Small intestine (tissue), 7 donors: ENCODE measurements around the gene PHACTR2. TPM values are rescaled to one million over a fixed set of nuclear protein-coding genes. Genes with fewer than 3 reads are reported as not detected.

ENCODE experiments used
- DNase-seq, 2 donors: peaks; one replicate each; pipeline versions ENCODE4 v3.0.0 to v3.0.0-alpha.2; 2013
- FAIRE-seq: peaks from 2 replicates; lab custom pipeline; 2012; peaks lifted over from hg19 to GRCh38; lab: Jason Lieb, UNC
- H3K27ac ChIP-seq, 3 donors: one replicate each; pipeline ENCODE4 v1.5.1; 2013; ENCODE audit warnings: low read length in 2 of 3, mild to moderate bottlenecking in 2 of 3, control low read depth in 1 of 3, inconsistent platforms in 1 of 3, low read depth in 1 of 3, moderate library complexity in 1 of 3
- H3K27me3 ChIP-seq, 3 donors: one replicate each; pipeline ENCODE4 v1.6.1; 2013; ENCODE audit warnings: low read length in 3 of 3, inconsistent platforms in 1 of 3; ENCODE audit not compliant: control insufficient read depth in 3 of 3, insufficient read depth in 3 of 3
- H3K36me3 ChIP-seq, 3 donors: one replicate each; pipeline ENCODE4 v1.6.1; 2013; ENCODE audit warnings: low read length in 3 of 3, inconsistent platforms in 1 of 3, low read depth in 1 of 3, mild to moderate bottlenecking in 1 of 3, moderate library complexity in 1 of 3; ENCODE audit not compliant: control insufficient read depth in 3 of 3, insufficient read depth in 2 of 3
- H3K4me1 ChIP-seq, 3 donors: one replicate each; pipeline ENCODE4 v1.6.1; 2013; ENCODE audit warnings: low read length in 2 of 3, inconsistent platforms in 1 of 3, low read depth in 1 of 3, mild to moderate bottlenecking in 1 of 3, moderate library complexity in 1 of 3; ENCODE audit not compliant: control insufficient read depth in 3 of 3, insufficient read depth in 2 of 3
- H3K4me3 ChIP-seq, 3 donors: one replicate each; pipeline ENCODE4 v1.5.1; 2013; ENCODE audit warnings: low read length in 3 of 3, control low read depth in 1 of 3, inconsistent platforms in 1 of 3, low read depth in 1 of 3, mild to moderate bottlenecking in 1 of 3, moderate library complexity in 1 of 3
- H3K9me3 ChIP-seq, 2 donors: one replicate each; pipeline ENCODE4 v1.6.1; 2013; ENCODE audit warnings: low read depth in 1 of 2, low read length in 1 of 2; ENCODE audit not compliant: control insufficient read depth in 2 of 2, insufficient read depth in 1 of 2
- WGBS, 3 donors: extraction: QIAGEN DNeasy Blood & Tissue Kit; methylation state at CpG; one replicate each; pipeline ENCODE4 v1.1.7; 2013; 5-methylcytosine and 5-hydroxymethylcytosine counted together
- polyA plus RNA-seq, 4 donors: library from polyadenylated mRNA; stranded (reverse) in 3 of 4; unstranded in 1 of 4; fragments of 200-250 nt in 3 of 4; fragments of 120-200 nt in 1 of 4; gene quantifications; one replicate each; pipeline versions ENCODE4 v1.2.1 to v1.2.3, GENCODE V29; 2013
- donor health status: healthy with polysubstance abuse.
- donor health status: control.
- donor health status: control.
- donor health status: Bipolar disorder and iron deficiency.
- donor health status: healthy.

The PHACTR2 gene
- polyA plus RNA-seq, 4 donors = 6.8 to 26.0 (median 8.6) TPM

- Histone ChIP-seq H3K9me3 (no peaks in the 10 kb centered on the region), H3K4me1 (no peaks in the 10 kb centered on the region), H3K36me3 (peaks cover 0 to 27% (median 4%) of the 10 kb centered on the region in 3 donors), H3K27me3 (no peaks in the 10 kb centered on the region), H3K4me3 (no peak overlapping the region), H3K27ac (no peak overlapping the region)
- DNase-seq = no peak
- FAIRE-seq = no peak
Observed at GRCh38 chr6:143758551-143758950, 80.8 kb downstream of the PHACTR2 start.

DNA sequence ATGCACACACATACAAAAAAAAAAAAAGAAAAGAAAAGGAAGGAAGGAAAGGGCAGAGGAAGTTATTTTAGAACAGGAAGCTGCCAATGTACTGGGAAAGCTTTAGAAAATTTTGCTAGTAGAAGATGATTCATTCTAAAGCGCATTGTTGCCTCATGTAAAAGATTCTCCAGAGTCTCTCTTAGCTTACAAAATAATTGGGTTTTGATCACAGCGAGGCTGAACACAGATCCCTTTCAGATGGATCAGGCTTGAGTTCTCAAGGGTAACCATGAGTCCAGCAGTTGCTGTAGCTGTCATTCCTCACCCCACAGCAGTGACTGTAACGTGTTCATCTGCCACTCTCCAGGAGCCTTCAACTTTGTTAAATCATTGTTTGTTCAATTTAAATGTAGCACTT lies 81.9 kb downstream of the PHACTR2 start:
- DNase-seq (no peak), FAIRE-seq (no peak)
- H3K9me3 ChIP-seq = no peaks in the 10 kb centered on the region
- H3K4me1 ChIP-seq = no peaks in the 10 kb centered on the region
- WGBS, 3 donors = 87 to 92% (median 92%) methylated on average over 3 of the region's 3 CpGs
- no peaks in the 10 kb centered on the region for H3K27me3 ChIP-seq
- no peak overlapping the region for H3K27ac ChIP-seq
- H3K36me3 ChIP-seq = peaks cover 0 to 26% (median 4%) of the 10 kb centered on the region in 3 donors
- H3K4me3 ChIP-seq = no peak overlapping the region

- Histone ChIP-seq H3K27me3 (no peaks in the 10 kb centered on the region), H3K4me1 (no peaks in the 10 kb centered on the region), H3K4me3 (no peak overlapping the region), H3K9me3 (no peaks in the 10 kb centered on the region), H3K27ac (no peak overlapping the region), H3K36me3 (peaks cover 0 to 26% (median 5%) of the 10 kb centered on the region in 3 donors)
- no peak for DNase-seq
- no peak for FAIRE-seq
Observed at GRCh38 chr6:143761074-143761473, 83.3 kb downstream of the PHACTR2 start.

DNA sequence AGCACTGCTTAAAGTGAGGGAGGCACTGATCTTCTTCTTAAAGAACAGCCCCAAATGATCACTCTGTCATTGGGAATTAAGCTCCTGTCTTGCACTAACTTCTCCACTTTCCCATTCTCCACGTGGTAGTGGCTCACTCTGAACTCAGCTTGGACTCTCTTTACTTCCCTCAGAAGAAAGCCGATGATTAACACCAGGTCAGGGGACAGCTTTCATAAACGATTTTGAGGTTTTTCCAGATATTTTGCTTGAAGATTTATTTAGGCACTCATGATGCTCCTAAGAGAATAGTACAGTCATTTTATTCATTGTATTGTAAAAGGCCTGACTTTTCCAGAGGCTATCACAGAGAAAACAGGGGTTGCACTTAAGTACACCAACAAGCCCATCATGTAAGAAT lies 84.4 kb downstream of the PHACTR2 start:
- 78 to 85% (median 82%) methylated on average over 3 of the region's 3 CpGs for WGBS, 3 donors
- DNase-seq (no peak), FAIRE-seq (no peak)
- Histone ChIP-seq H3K4me1 (no peaks in the 10 kb centered on the region), H3K27me3 (no peaks in the 10 kb centered on the region), H3K9me3 (no peaks in the 10 kb centered on the region), H3K27ac (no peak overlapping the region), H3K4me3 (no peak overlapping the region), H3K36me3 (peaks cover 0 to 24% (median 7%) of the 10 kb centered on the region in 3 donors)

- Histone ChIP-seq H3K4me1 (no peaks in the 10 kb centered on the region), H3K4me3 (no peak overlapping the region), H3K27me3 (no peaks in the 10 kb centered on the region), H3K27ac (no peak overlapping the region), H3K36me3 (peaks cover 0 to 20% (median 5%) of the 10 kb centered on the region in 3 donors), H3K9me3 (peaks cover 0 to 4% of the 10 kb centered on the region in 2 donors)
- 92 to 96% (median 94%) methylated on average over 8 of the region's 8 CpGs for WGBS, 3 donors
- FAIRE-seq (no peak), DNase-seq (no peak)
Observed at GRCh38 chr6:143765422-143766184, 87.8 kb downstream of the PHACTR2 start.

DNA sequence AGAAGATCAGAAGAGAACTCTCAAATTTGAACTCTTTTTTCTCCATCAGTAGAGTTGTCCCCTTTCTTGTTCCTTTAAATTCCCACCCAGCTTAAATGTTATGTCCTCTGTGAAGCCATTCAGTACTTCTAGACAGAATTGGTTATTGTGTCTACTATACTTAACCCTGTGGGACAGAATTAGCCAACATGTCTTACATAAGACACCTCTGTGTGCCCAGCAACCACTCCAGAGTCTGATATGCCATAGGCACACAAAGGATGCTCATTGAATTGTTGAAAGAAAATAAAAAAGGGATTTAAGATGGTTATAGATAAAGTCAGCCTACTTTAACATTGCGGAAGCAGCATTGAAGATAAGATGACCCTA lies 88.4 kb downstream of the PHACTR2 start:
- H3K4me3 ChIP-seq = no peak overlapping the region
- WGBS, 3 donors = 95 to 100% (median 96%) methylated on average over 1 of the region's 1 CpG
- no peaks in the 10 kb centered on the region for H3K27me3 ChIP-seq
- no peak for DNase-seq
- H3K36me3 ChIP-seq = peaks cover 0 to 20% (median 4%) of the 10 kb centered on the region in 3 donors
- H3K9me3 ChIP-seq = peaks cover 0 to 4% of the 10 kb centered on the region in 2 donors
- no peak overlapping the region for H3K27ac ChIP-seq
- H3K4me1 ChIP-seq = no peaks in the 10 kb centered on the region
- no peak for FAIRE-seq

- WGBS, 3 donors = 88 to 99% (median 95%) methylated on average over 2 of the region's 2 CpGs
- Histone ChIP-seq H3K36me3 (peaks cover 0 to 24% (median 4%) of the 10 kb centered on the region in 3 donors), H3K9me3 (peaks cover 0 to 4% of the 10 kb centered on the region in 2 donors), H3K27me3 (no peaks in the 10 kb centered on the region), H3K27ac (no peak overlapping the region), H3K4me3 (no peak overlapping the region), H3K4me1 (no peaks in the 10 kb centered on the region)
- FAIRE-seq (no peak), DNase-seq (no peak)
Observed at GRCh38 chr6:143767433-143767832, 89.7 kb downstream of the PHACTR2 start.

DNA sequence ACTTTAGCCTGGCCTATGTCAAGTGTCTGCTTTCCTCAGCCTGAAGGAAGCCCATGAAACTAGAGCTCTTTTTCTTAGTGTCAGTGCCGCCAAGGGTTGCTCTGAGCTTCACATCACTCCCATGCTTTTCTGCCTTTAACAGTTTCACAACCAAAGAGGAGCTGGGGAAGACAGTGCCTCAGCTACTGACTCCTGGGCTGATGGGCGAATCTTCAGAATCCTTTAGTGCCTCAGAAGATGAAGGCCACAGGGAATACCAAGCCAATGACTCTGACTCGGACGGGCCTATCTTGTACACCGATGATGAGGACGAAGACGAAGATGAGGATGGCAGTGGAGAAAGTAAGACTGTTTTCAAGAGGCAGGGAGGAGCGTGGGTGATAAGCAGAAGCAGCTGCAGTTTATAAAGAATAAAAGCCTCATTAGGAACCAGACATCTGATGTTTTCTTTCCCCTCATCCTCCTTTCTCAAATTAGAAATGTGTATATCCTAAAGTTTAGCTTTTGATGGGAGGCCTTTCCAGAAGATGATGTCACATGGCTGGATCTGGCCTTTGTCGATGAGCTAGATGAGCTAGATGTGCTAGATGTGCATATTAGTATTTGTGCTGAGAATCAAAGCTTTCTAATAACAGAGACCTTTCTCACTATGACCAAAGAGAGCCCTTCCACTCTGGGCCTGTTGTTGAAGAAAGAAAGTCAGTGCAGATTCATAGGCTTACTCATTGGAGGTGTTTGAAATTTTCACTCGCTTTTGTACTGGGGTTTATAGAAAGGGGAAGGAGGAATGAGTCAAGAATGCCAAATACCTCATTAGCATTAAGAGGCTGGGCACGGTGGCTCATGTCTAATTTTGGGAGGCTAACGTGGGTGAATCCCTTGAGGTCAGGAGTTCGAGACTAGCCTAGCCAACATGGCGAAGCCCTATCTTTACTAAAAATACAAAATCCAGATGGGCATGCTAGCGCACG lies 94.6 kb downstream of the PHACTR2 start:
- FAIRE-seq (no peak), DNase-seq (no peak)

More for the DNA sequence above, 94.6 kb downstream of the PHACTR2 start:
- no peaks in the 10 kb centered on the region for H3K27me3 ChIP-seq
- peaks cover 0 to 3% of the 10 kb centered on the region in 2 donors for H3K9me3 ChIP-seq
- no peaks in the 10 kb centered on the region for H3K4me1 ChIP-seq
- peak overlapping the region in 2 of 3 donors; percentile 55 to 63 for H3K27ac ChIP-seq
- WGBS, 3 donors = 77 to 95% (median 87%) methylated on average over 16 of the region's 16 CpGs
- no peak overlapping the region for H3K4me3 ChIP-seq
- H3K36me3 ChIP-seq = peaks cover 0 to 35% (median 0%) of the 10 kb centered on the region in 3 donors
